Mammary epithelial cell (primary cell): ENCODE results near the gene DYSF.

Experiments used
- EZH2 ChIP-seq: IDR thresholded peaks from 2 replicates; pipeline ENCODE4 v1.6.1; 2012; ENCODE audit warnings: low read length, inconsistent platforms, borderline replicate concordance
- TF ChIP-seq, protein P1 (sequence below), 2 donors: IDR thresholded peaks in 1 of 2; conservative IDR thresholded peaks in 1 of 2; 2 replicates each; pipeline ENCODE4 v1.5.1; 2011 to 2012; ENCODE audit warnings: inconsistent platforms in 2 of 2, low read length in 2 of 2, mild to moderate bottlenecking in 2 of 2, control low read depth in 1 of 2, low read depth in 1 of 2; ENCODE audit not compliant: insufficient read depth in 1 of 2; ENCODE audit errors: extremely low read depth in 1 of 2

DNA sequence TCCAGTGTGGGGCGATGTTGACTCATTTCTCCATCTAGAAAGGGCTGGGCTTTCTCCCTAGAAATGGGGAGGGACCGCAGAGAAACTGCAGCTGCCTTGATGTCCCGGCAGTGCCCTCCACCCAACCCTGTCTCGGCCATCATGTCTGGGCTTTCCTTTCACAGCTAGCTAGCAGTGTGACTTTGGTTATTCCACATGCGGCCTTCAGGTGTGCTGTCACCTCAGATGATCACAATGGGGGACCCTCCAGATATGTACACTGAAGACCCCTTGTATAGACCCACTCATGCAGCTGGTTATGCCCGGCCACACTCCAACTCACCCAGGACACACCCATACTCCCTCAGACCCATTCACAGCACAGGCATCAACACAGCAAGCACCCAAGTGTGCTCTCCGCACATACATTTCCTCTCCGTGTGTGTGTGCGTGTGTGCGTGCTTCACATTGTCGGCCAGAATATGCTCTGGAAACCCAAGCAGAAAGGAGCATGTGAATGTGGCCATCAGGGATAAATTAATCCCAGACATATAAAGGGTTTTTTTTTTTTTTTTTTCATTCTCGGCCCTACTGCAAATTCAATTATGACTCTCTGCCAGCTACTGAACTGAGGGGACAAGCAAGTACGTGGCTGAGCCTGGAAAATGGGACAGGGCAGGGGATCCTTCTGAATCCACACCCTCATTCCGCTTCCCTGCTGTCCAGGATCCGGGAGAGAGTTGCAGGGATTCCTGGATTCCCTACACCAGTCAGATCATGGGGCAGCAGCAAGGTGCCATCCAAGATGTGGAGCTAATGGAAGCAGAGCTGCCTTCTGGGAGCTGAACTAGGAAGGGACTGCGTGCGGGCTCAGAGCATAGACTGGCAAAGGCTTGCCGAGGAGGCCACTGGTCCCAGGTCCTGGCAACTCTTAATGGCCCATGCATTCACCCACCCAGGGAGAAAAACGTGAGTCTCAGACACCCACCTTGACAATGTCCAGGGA is 240.2 kb downstream of the DYSF start:
- TF ChIP-seq, protein P1, sequence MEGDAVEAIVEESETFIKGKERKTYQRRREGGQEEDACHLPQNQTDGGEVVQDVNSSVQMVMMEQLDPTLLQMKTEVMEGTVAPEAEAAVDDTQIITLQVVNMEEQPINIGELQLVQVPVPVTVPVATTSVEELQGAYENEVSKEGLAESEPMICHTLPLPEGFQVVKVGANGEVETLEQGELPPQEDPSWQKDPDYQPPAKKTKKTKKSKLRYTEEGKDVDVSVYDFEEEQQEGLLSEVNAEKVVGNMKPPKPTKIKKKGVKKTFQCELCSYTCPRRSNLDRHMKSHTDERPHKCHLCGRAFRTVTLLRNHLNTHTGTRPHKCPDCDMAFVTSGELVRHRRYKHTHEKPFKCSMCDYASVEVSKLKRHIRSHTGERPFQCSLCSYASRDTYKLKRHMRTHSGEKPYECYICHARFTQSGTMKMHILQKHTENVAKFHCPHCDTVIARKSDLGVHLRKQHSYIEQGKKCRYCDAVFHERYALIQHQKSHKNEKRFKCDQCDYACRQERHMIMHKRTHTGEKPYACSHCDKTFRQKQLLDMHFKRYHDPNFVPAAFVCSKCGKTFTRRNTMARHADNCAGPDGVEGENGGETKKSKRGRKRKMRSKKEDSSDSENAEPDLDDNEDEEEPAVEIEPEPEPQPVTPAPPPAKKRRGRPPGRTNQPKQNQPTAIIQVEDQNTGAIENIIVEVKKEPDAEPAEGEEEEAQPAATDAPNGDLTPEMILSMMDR (conservative IDR thresholded peaks at IDR 0.05 in 1 of 2, IDR thresholded peaks at IDR 0.05 in 1 of 2; ENCODE audit: extremely low read depth in 1 of 2, insufficient read depth in 1 of 2, low read depth in 1 of 2, low read length in 2 of 2): no peak
- no peak for TF ChIP-seq EZH2
